ENCODE data around the gene ZBTB44.
"Not testable (repeated sequence)": the region's sequence is repeated elsewhere in the genome, so short reads cannot be mapped to it uniquely, and the experiment has no call there.

Gene ZBTB44

GRCh38 chr11:130338667-130339066, 23.9 kb upstream of the ZBTB44 start:
- ATAC-seq, result no peak
- TF ChIP-seq GLIS3 (CRISPR knock-in tag; IDR thresholded peaks at IDR 0.05) (no peak), ZFP30 (CRISPR knock-in tag; IDR thresholded peaks at IDR 0.05) (no peak), CSRNP3 (CRISPR knock-in tag; IDR thresholded peaks at IDR 0.05) (no peak), OSR1 (CRISPR knock-in tag; IDR thresholded peaks at IDR 0.05) (no peak)

GRCh38 chr11:130337281-130338089, 22.8 kb upstream of the ZBTB44 start:
- TF ChIP-seq GLIS3 (CRISPR knock-in tag; IDR thresholded peaks at IDR 0.05) (no peak), ZNF565 (CRISPR knock-in tag; conservative IDR thresholded peaks at IDR 0.05; ENCODE audit: low read depth) (no peak), ZFP30 (CRISPR knock-in tag; IDR thresholded peaks at IDR 0.05) (no peak), CREB5 (CRISPR knock-in tag; IDR thresholded peaks at IDR 0.05; ENCODE audit: low read depth) (no peak), ZNF70 (CRISPR knock-in tag; IDR thresholded peaks at IDR 0.05) (no peak), ISL1 (CRISPR knock-in tag; IDR thresholded peaks at IDR 0.05) (no peak), CSDC2 (CRISPR knock-in tag; IDR thresholded peaks at IDR 0.05) (no peak), ESRRG (CRISPR knock-in tag; IDR thresholded peaks at IDR 0.05) (no peak)
- no peak for ATAC-seq

- not testable (repeated sequence) for ATAC-seq
Observed at GRCh38 chr11:130331397-130331796, 16.7 kb upstream of the ZBTB44 start.

GRCh38 chr11:130330101-130330684, 15.5 kb upstream of the ZBTB44 start:
- no peak for ATAC-seq
- TF ChIP-seq CREB5 (CRISPR knock-in tag; IDR thresholded peaks at IDR 0.05; ENCODE audit: low read depth) (no peak), PPARA (CRISPR knock-in tag; IDR thresholded peaks at IDR 0.05; ENCODE audit: borderline replicate concordance) (no peak), PATZ1 (CRISPR knock-in tag; IDR thresholded peaks at IDR 0.05; ENCODE audit: borderline replicate concordance) (no peak), CSRNP3 (CRISPR knock-in tag; IDR thresholded peaks at IDR 0.05) (no peak), ARNTL (CRISPR knock-in tag; IDR thresholded peaks at IDR 0.05; ENCODE audit: borderline replicate concordance, low read depth) (no peak), TOX (CRISPR knock-in tag; IDR thresholded peaks at IDR 0.05; ENCODE audit: borderline replicate concordance) (no peak), GLIS3 (CRISPR knock-in tag; IDR thresholded peaks at IDR 0.05) (no peak), SNAI2 (CRISPR knock-in tag; IDR thresholded peaks at IDR 0.05) (no peak), ZC3H10 (CRISPR knock-in tag; IDR thresholded peaks at IDR 0.05) (no peak), ZNF70 (CRISPR knock-in tag; IDR thresholded peaks at IDR 0.05) (no peak), ESRRG (CRISPR knock-in tag; IDR thresholded peaks at IDR 0.05) (no peak), BACH2 (CRISPR knock-in tag; IDR thresholded peaks at IDR 0.05; ENCODE audit: borderline replicate concordance) (no peak)

GRCh38 chr11:130328420-130328819, 13.7 kb upstream of the ZBTB44 start:
- no peak for ATAC-seq
- TF ChIP-seq ZNF8 (CRISPR knock-in tag; IDR thresholded peaks at IDR 0.05) (no peak), ZNF565 (CRISPR knock-in tag; conservative IDR thresholded peaks at IDR 0.05; ENCODE audit: low read depth) (no peak), CSDC2 (CRISPR knock-in tag; IDR thresholded peaks at IDR 0.05) (no peak), ESRRG (CRISPR knock-in tag; IDR thresholded peaks at IDR 0.05) (no peak), OSR1 (CRISPR knock-in tag; IDR thresholded peaks at IDR 0.05) (no peak), ISL1 (CRISPR knock-in tag; IDR thresholded peaks at IDR 0.05) (no peak), ZC3H10 (CRISPR knock-in tag; IDR thresholded peaks at IDR 0.05) (no peak), TOX (CRISPR knock-in tag; IDR thresholded peaks at IDR 0.05; ENCODE audit: borderline replicate concordance) (no peak), ARNTL (CRISPR knock-in tag; IDR thresholded peaks at IDR 0.05; ENCODE audit: borderline replicate concordance, low read depth) (no peak), ZNF70 (CRISPR knock-in tag; IDR thresholded peaks at IDR 0.05) (no peak), SNAI2 (CRISPR knock-in tag; IDR thresholded peaks at IDR 0.05) (no peak), PPARA (CRISPR knock-in tag; IDR thresholded peaks at IDR 0.05; ENCODE audit: borderline replicate concordance) (no peak), PATZ1 (CRISPR knock-in tag; IDR thresholded peaks at IDR 0.05; ENCODE audit: borderline replicate concordance) (no peak), TCF4 (CRISPR knock-in tag; IDR thresholded peaks at IDR 0.05; ENCODE audit: borderline replicate concordance) (no peak), ZFP30 (CRISPR knock-in tag; IDR thresholded peaks at IDR 0.05) (no peak)
